NCI-H2171 treated with DMSO at 0.1 percent for 48 hours (cell line): ENCODE data around the gene GZMH.
"Not testable (repeated sequence)": the region's sequence is repeated elsewhere in the genome, so short reads cannot be mapped to it uniquely, and the experiment has no call there.

Experiments
- DNase-seq: peaks from one replicate; lab custom pipeline; 2025; lab: John Stamatoyannopoulos, UW

GZMH gene

GRCh38 chr14:24609655-24610344, at the start of gene GZMH:
GZMH (minus strand) TSS chr14:24609685; CDS start chr14:24609613, 72 bp downstream.
- DNase-seq: no peak

DNA sequence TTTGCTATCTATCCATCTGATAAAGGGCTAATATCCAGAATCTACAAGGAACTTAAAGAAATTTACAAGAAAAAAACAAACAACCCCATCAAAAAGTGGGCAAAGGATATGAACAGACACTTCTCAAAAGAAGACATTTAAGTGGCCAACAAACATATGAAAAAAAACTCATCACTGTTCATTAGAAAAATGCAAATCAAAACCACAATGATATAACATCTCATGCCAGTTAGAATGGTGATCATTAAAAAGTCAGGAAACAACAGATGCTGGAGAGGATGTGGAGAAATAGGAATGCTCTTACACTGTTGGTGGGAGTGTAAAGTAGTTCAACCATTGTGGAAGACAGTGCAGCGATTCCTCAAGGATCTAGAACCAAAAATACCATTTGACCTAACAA, 38.9 kb upstream of the GZMH start:
- DNase-seq: not testable (repeated sequence)

GRCh38 chr14:24639905-24640304, 30.4 kb upstream of the GZMH start:
- no peak for DNase-seq

- DNase-seq: no peak
Observed at GRCh38 chr14:24639270-24639669, 29.8 kb upstream of the GZMH start.

- no peak for DNase-seq
Observed at GRCh38 chr14:24634158-24634557, 24.7 kb upstream of the GZMH start, which contains the start of gene GZMB. GZMB (minus strand) TSS chr14:24634190; CDS start chr14:24634160, 30 bp downstream.

- DNase-seq: no peak
Observed at GRCh38 chr14:24633353-24633752, 23.9 kb upstream of the GZMH start.

- DNase-seq: no peak
Observed at GRCh38 chr14:24632761-24633160, 23.3 kb upstream of the GZMH start.

DNA sequence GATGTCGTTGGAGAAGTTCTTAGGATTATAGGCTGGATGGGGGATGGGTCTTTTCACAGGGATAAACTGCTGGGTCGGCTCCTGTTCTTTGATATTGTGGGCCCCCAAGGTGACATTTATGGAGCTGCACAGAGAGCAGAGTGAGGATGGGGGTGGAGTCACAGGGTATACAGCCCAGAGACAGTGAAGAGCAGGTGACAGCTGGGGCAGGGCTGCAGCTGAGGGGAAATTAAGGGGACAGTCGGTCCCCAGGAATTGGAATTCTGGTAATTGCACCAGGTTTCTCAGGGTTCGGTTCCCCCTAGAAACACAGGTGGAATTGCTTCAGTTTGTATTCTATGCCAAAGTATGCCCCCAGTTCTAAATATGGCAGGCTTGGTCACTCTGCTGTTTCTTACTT, 22.9 kb upstream of the GZMH start:
- no peak for DNase-seq

DNA sequence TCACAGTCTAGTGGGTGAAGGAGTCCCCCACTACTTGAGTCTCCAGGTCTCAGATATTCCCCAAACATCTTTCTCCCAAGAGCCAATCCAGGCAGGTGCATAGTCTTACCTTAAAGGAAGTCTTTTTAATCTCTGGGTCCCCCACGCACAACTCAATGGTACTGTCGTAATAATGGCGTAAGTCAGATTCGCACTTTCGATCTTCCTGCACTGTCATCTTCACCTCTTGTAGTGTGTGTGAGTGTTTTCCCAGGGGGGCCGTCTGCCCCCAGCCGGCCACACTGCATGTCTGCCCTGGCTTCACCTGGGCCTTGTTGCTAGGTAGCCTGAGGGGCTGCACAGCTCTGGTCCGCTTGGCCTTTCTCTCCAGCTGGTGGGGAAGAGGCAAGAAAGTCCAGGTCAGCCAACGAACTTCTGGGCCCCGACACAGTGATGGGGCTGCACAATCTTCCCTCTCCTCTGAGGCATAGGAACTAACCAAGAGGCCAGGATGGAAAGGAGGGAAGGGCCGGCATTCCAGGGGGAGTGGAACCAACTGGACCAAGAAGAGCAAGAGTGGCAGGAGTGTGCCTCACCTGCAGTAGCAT, 22.4 kb upstream of the GZMH start:
- DNase-seq: no peak

DNA sequence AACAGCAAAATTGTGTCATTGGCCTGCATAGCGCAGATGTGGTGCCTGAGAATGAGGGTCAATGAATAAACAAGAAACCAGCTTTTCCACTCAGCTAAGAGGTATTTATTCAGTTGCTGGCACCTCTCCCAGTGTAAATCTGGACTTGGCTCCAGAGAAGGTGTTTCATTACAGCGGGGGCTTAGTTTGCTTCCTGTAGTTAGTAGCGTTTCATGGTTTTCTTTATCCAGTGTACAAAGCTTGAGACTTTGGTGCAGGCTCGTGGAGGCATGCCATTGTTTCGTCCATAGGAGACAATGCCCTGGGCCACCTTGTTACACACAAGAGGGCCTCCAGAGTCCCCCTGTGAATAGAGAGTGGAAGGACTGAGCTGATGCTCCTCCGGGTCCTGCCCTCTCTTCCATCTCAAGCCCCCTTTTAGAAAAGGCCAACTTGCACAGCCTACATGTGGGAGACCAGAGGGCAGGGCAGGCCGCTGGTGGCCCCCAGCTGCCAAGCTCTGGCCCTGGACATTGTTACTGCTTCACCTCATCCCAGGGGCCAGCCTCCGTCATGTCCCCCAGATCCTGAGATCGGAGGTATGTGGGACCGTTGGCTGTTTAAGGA, 21.5 kb upstream of the GZMH start:
- no peak for DNase-seq

DNA sequence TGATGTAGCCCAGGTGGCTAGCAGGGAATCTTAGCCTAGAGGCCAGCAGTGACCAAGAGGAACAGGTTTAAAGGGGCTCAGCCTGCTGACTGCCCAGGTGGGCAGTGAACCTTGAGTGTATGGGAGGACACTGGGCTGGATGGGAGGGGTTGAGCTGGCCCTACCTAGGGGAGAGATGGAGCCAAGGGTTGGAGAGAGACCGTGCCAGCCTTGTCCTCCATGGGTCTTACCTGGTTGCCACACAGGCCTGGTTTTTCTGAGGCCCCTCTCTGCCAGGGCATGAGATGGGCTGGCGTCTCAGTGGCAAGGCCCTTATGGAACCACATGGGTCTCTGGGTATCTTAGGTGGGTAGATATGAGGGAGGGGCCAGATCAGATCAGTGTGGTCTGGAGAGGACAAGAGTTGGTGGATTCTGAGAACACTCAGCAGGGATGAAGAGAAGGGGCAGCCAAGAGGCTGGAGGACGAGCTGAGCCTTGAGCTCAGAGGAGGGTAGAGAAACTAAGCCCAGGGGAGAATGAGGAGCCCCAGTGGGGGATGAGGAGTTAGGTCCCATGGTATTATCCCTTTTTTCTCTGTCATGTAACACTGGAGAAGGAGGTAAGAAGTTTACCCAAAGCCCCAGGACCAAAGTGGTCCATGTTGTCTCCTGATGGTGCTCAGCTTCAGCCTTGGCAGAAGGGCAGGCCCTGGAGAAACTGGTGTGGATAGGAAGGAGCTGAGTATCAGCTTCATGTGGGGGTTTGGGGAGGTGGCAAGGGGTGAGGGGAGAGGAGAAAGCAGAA, 20.8 kb upstream of the GZMH start:
- no peak for DNase-seq

GRCh38 chr14:24629521-24629920, 20.0 kb upstream of the GZMH start:
- DNase-seq: no peak

- no peak for DNase-seq
Observed at GRCh38 chr14:24613747-24614146, 4.3 kb upstream of the GZMH start.

- DNase-seq: no peak
Observed at GRCh38 chr14:24613241-24613640, 3.8 kb upstream of the GZMH start.

- peak; percentile 11 for DNase-seq
Observed at GRCh38 chr14:24612196-24612595, 2.7 kb upstream of the GZMH start.

- no peak for DNase-seq
Observed at GRCh38 chr14:24607635-24608514, 1.6 kb downstream of the GZMH start.

GRCh38 chr14:24607081-24607480, 2.4 kb downstream of the GZMH start:
- no peak for DNase-seq

DNA sequence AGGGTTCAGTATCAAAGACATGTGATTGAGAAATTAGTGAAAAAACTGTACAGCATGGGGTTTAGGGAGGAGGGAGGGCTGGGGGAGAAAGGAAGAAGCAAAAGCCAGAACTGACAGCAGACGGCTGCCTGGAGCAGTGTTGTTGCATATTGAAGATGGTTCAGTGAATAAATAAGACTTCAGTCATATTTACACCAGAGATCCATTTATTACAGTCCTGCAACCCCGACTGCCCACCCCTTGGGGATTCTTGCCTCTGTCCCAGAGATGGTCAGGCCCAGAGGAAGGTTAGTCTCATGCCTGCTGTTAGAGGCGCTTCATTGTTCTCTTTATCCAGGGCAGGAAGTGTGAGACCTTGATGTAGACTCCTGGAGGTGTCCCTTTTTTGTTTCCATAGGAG, 3.2 kb downstream of the GZMH start:
- no peak for DNase-seq

- DNase-seq: peak; percentile 1
Observed at GRCh38 chr14:24605435-24606190, 3.9 kb downstream of the GZMH start.

- DNase-seq: no peak
Observed at GRCh38 chr14:24597403-24597802, 12.1 kb downstream of the GZMH start.
